Activated CD8-positive, alpha-beta T cell treated with anti-CD3 and anti-CD28 coated beads, Interleukin-2, amount 10 ng/mL, durations not matched to agents 7 days and 5 days (primary cell): ENCODE results near the gene EFNA5. TPM values are rescaled to one million over a fixed set of nuclear protein-coding genes. Genes with fewer than 3 reads are reported as not detected.
A peak's percentile ranks its signal among the peaks of the same experiment; 100 is the strongest.

Experiments
- ATAC-seq: fragments of 150-1000 bp; cut with Tn5 transposase; one replicate; pipeline ENCODE4 v1.10.0; 2021; ENCODE audit warnings: moderate library complexity
- CTCF ChIA-PET: fragments of 350-600 bp; sonication (Branson Sonifier 250); formaldehyde crosslinking; loops from one replicate; lab custom pipeline; 2021; ENCODE audit warnings: antibody characterized with exemption; lab: Charles Lee
- POLR2A ChIA-PET: fragments of 350-600 bp; sonication (Branson Sonifier 250); formaldehyde crosslinking; loops from one replicate; lab custom pipeline; 2021; ENCODE audit warnings: antibody characterized with exemption; lab: Charles Lee
- DNase-seq: peaks from one replicate; pipeline ENCODE4 v3.0.0-alpha.2; 2020
- H3K27ac Mint-ChIP-seq: one replicate; pipeline ENCODE4 v1.8.0; 2021; ENCODE audit warnings: mild to moderate bottlenecking, mixed read lengths
- H3K27me3 Mint-ChIP-seq: one replicate; pipeline ENCODE4 v1.8.0; 2021; ENCODE audit warnings: low read depth, mixed read lengths
- H3K36me3 Mint-ChIP-seq: one replicate; pipeline ENCODE4 v1.8.0; 2021; ENCODE audit warnings: low read depth, mixed read lengths
- H3K4me1 Mint-ChIP-seq: one replicate; pipeline ENCODE4 v1.8.0; 2021; ENCODE audit warnings: low read depth, mixed read lengths
- H3K4me3 Mint-ChIP-seq: one replicate; pipeline ENCODE4 v1.8.0; 2021; ENCODE audit warnings: mild to moderate bottlenecking, mixed read lengths
- H3K9me3 Mint-ChIP-seq: one replicate; pipeline ENCODE4 v1.8.0; 2022; ENCODE audit warnings: mixed read lengths; ENCODE audit not compliant: insufficient read depth
- total RNA-seq, 2 experiments: library from RNA; stranded (reverse); gene quantifications; one replicate each; pipeline ENCODE4 v1.2.3, GENCODE V29; 2021

EFNA5 gene
- total RNA-seq, 2 experiments from 2014 or later: not detected

- Mint-ChIP-seq H3K27me3 (peaks cover 20% of the 10 kb centered on the region), H3K36me3 (no peaks in the 10 kb centered on the region), H3K27ac (no peak overlapping the region), H3K9me3 (no peaks in the 10 kb centered on the region), H3K4me1 (peaks cover 11% of the 10 kb centered on the region), H3K4me3 (no peak overlapping the region)
- CTCF ChIA-PET: interaction anchor here (0.6 kb wide), 1 partner anchor 1357 kb away, joined by 3 read pairs; no protein-coding TSS in a partner anchor
- DNase-seq (no peak), ATAC-seq (no peak)
- POLR2A ChIA-PET: no interaction called here
Observed at GRCh38 chr5:107576155-107576554, 94.6 kb downstream of the EFNA5 start.

DNA sequence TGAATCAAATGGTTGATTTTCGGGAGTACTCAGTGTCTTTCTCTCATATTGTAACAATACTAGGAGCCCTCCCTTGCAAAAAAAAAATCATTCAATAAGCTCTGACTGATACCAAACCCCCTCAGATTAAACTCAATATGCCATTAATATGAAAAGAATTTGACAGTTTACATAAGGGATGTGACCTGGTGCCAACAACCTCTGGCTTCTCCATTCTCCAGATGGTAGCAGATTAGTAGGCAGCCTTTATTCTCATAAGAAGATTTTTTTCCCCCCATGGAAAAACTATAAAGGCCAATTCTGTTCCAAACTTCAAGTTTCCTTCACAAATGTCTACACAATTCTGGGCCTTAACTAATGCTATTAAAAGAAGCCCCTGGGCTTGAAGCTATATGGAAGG is 96.5 kb downstream of the EFNA5 start:
- H3K9me3 Mint-ChIP-seq: no peaks in the 10 kb centered on the region
- no peak for DNase-seq

GRCh38 chr5:107572715-107573368 is 97.9 kb downstream of the EFNA5 start:
- POLR2A ChIA-PET: no interaction called here
- H3K27me3 Mint-ChIP-seq: peaks cover 25% of the 10 kb centered on the region
- CTCF ChIA-PET: interaction anchor here (0.6 to 3.1 kb wide), 34 partner anchors 9 to 681 kb away, joined by 3 to 21 read pairs (median 4); partner anchors contain the start of gene EFNA5
- no peak overlapping the region for H3K4me3 Mint-ChIP-seq
- peaks cover 19% of the 10 kb centered on the region for H3K4me1 Mint-ChIP-seq
- ATAC-seq: no peak
- no peak overlapping the region for H3K27ac Mint-ChIP-seq
- H3K36me3 Mint-ChIP-seq: no peaks in the 10 kb centered on the region
- DNase-seq: no peak
- H3K9me3 Mint-ChIP-seq: no peaks in the 10 kb centered on the region

More for the DNA sequence above, 96.5 kb downstream of the EFNA5 start:
- Mint-ChIP-seq H3K27ac (no peak overlapping the region), H3K27me3 (peaks cover 20% of the 10 kb centered on the region), H3K36me3 (no peaks in the 10 kb centered on the region), H3K4me1 (peaks cover 19% of the 10 kb centered on the region), H3K4me3 (no peak overlapping the region)
- ChIA-PET CTCF (no interaction called here), POLR2A (no interaction called here)
- ATAC-seq: no peak

DNA sequence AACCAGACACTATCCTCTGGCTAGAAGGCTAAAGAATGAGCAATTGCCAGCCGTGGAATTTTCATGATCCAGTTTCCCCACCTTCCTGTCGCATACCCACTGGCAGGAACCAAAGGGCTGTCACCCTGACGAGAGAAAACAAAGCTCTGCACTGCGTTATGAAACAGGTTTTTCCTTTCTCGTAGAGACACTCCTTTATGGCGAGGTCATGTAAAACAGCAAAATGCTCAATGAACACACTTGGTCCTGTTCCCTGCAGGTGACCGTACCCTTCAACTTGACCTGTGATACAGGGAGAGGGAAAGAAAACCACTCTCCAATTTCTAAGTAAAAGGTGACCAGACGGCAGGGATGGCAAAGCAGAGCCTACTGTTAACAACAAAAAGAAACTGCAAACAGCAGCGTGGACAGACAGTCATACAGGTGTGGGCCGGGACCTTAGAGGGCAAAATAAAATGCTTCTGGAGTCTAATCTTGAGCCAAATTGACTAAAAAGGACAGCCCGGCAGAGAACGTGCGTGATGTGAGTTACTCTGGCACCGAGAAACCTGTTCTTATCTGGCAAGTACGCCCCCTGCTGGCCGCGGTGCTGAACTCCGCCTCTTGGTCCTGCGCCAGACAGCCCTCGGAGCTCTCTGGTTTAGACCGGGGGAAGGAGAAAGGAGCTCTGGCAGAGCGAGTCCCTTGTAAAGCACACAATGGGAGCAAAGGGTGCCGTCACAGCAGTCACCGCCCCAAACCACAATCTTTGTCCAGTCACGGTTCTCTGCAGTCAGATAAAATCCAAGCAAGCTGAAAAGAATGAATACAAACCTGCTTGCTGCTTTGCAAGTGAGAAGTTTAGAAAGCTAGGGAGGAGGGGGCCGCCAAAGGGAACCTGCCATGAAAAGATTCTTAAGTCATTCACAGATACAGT is 98.9 kb downstream of the EFNA5 start:
- CTCF ChIA-PET: interaction anchor here (0.6 to 3.1 kb wide), 36 partner anchors 9 to 682 kb away, joined by 3 to 21 read pairs (median 4); partner anchors contain the start of gene EFNA5
- Mint-ChIP-seq H3K9me3 (no peaks in the 10 kb centered on the region), H3K27me3 (peaks cover 25% of the 10 kb centered on the region), H3K36me3 (no peaks in the 10 kb centered on the region), H3K4me3 (peak overlapping the region; percentile 71), H3K4me1 (peaks cover 19% of the 10 kb centered on the region), H3K27ac (no peak overlapping the region)
- POLR2A ChIA-PET: interaction anchor here (0.6 kb wide), 1 partner anchor 118 kb away, joined by 3 read pairs; no protein-coding TSS in a partner anchor
- ATAC-seq (peak; percentile 99), DNase-seq (peak; percentile 90)

GRCh38 chr5:107570805-107571531 is 99.8 kb downstream of the EFNA5 start:
- CTCF ChIA-PET: interaction anchor here (0.9 to 3.1 kb wide), 12 partner anchors 8 to 233 kb away, joined by 3 to 21 read pairs (median 4); no protein-coding TSS in a partner anchor
- DNase-seq: peak; percentile 35
- Mint-ChIP-seq H3K4me3 (peak overlapping the region; percentile 71), H3K36me3 (no peaks in the 10 kb centered on the region), H3K9me3 (no peaks in the 10 kb centered on the region), H3K4me1 (peaks cover 19% of the 10 kb centered on the region), H3K27ac (no peak overlapping the region), H3K27me3 (peaks cover 20% of the 10 kb centered on the region)
- POLR2A ChIA-PET: no interaction called here
- ATAC-seq: peak; percentile 62

GRCh38 chr5:107570181-107570580 is 100.6 kb downstream of the EFNA5 start:
- Mint-ChIP-seq H3K27me3 (peaks cover 19% of the 10 kb centered on the region), H3K4me1 (peaks cover 19% of the 10 kb centered on the region), H3K36me3 (no peaks in the 10 kb centered on the region), H3K27ac (no peak overlapping the region), H3K4me3 (no peak overlapping the region), H3K9me3 (no peaks in the 10 kb centered on the region)
- ChIA-PET POLR2A (no interaction called here), CTCF (interaction anchor here (0.9 to 3.1 kb wide), 4 partner anchors 8 to 42 kb away, joined by 4 to 21 read pairs (median 11); no protein-coding TSS in a partner anchor)
- DNase-seq (no peak), ATAC-seq (no peak)

DNA sequence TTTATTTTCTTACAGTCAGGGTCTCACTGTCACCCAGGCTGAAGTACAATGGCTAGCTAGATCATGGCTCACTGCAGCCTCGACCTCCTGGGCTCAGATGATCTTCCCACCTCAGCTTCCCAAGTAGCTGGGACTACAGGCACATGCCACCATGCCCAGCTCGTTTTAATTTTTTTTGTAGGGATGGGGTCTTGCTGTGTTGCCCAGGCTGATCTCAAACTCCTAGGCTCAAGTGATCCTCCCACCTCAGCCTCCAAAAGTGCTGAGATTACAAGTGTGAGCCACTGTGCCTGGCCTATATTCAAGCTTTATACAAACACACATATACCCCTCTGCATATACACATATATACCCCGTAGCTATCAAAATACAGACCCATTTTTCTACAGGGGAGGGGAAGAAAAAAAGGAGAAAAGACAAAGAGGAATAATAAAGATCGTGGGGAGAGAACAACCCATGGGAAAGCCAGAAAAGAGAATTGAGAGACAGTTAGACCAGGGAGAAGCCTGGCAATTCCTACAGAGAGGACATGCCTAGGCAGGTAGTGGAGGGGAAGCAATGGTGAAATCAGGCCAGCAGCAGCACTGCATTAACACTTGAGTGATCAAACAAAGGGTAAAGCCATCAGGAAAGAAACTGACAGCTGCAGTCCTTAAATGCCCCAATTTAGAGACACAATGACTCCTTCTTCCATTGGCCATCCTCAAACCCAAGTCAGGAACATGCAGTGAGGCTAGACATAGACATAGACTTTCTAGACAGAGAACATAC is 102.7 kb downstream of the EFNA5 start:
- ATAC-seq: no peak

DNA sequence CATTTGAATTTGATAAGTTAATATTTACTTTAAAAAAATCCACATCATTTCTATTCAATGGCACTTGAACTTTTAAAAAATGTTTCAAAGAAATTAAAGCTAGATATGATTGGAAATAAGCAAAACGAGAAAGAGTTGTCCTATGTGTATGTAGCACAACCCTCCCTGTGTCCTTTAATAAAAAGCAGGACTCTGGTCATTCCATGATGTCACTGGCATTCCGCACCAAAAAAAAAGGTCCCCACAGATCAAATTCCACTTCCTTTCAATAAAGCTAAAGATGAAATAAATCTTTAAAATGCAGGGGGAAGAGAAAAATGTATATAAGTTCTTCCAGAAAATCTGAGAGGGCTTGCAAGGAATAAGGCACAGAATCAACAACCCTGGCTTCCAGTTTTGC is 103.8 kb downstream of the EFNA5 start:
- ChIA-PET CTCF (no interaction called here), POLR2A (no interaction called here)
- Mint-ChIP-seq H3K27ac (no peak overlapping the region), H3K27me3 (peaks cover 8% of the 10 kb centered on the region), H3K4me3 (no peak overlapping the region), H3K9me3 (no peaks in the 10 kb centered on the region), H3K4me1 (peaks cover 16% of the 10 kb centered on the region), H3K36me3 (no peaks in the 10 kb centered on the region)
- no peak for ATAC-seq
- no peak for DNase-seq

More for the DNA sequence above, 102.7 kb downstream of the EFNA5 start:
- ChIA-PET CTCF (no interaction called here), POLR2A (no interaction called here)
- H3K27ac Mint-ChIP-seq: no peak overlapping the region
- no peaks in the 10 kb centered on the region for H3K36me3 Mint-ChIP-seq
- H3K4me3 Mint-ChIP-seq: no peak overlapping the region
- DNase-seq: no peak
- H3K4me1 Mint-ChIP-seq: peaks cover 19% of the 10 kb centered on the region
- peaks cover 16% of the 10 kb centered on the region for H3K27me3 Mint-ChIP-seq
- no peaks in the 10 kb centered on the region for H3K9me3 Mint-ChIP-seq

GRCh38 chr5:107565791-107566767 is 104.7 kb downstream of the EFNA5 start:
- H3K27ac Mint-ChIP-seq: no peak overlapping the region
- H3K36me3 Mint-ChIP-seq: no peaks in the 10 kb centered on the region
- no peak for DNase-seq
- H3K4me1 Mint-ChIP-seq: peaks cover 7% of the 10 kb centered on the region
- no peak overlapping the region for H3K4me3 Mint-ChIP-seq
- no peak for ATAC-seq
- CTCF ChIA-PET: no interaction called here
- H3K9me3 Mint-ChIP-seq: no peaks in the 10 kb centered on the region
- POLR2A ChIA-PET: no interaction called here
- peaks cover 5% of the 10 kb centered on the region for H3K27me3 Mint-ChIP-seq

GRCh38 chr5:107564931-107565372 is 105.8 kb downstream of the EFNA5 start:
- no peaks in the 10 kb centered on the region for H3K36me3 Mint-ChIP-seq
- ChIA-PET CTCF (no interaction called here), POLR2A (no interaction called here)
- DNase-seq (no peak), ATAC-seq (no peak)
- H3K27me3 Mint-ChIP-seq: peaks cover 5% of the 10 kb centered on the region
- H3K4me3 Mint-ChIP-seq: no peak overlapping the region
- H3K4me1 Mint-ChIP-seq: no peaks in the 10 kb centered on the region
- H3K9me3 Mint-ChIP-seq: no peaks in the 10 kb centered on the region
- H3K27ac Mint-ChIP-seq: no peak overlapping the region
